MV-4-11 (cell line): ENCODE results near the gene DDX6.
A peak's percentile ranks its signal among the peaks of the same experiment; 100 is the strongest.
"Not testable (repeated sequence)": the region's sequence is repeated elsewhere in the genome, so short reads cannot be mapped to it uniquely, and the experiment has no call there.

ENCODE experiments used
- DNase-seq: peaks from one replicate; lab custom pipeline; 2025; lab: John Stamatoyannopoulos, UW

Gene DDX6

DNA sequence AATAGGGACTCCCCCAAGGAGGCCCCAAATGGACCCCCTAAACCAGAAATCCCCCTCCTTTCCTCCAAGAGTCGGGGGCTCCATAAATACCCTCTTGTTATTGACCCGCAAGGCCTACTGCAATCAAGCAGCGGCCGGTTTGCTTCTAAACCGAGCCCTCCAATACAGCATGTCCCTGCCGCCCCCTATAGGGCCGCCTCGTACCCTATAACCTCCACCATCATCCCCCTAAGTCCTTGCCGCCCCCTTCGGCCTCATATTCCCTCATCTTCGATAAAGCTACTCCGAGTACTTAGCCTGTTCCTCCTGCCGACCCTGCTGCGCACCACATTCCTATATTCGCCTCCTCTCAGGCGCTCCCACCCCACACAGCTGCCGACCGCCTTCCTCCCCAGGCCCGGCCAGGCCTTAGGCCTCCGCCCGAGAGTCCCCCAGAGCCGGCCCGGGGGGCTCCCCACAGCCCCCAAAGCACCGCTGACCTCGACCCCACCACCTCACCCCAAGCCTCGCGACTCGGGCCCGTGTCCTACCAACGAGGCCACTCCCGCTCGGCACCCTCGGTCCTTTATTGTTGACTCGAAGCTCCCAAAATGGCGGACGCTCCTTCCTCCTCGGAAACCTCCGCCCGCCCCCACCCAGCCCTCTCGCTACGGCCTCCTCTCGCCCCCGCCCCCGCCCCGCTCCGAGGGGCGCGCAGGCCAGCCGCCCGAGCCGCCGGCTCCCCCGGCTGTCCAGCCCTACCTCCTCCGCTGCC lies 430 bp downstream of the DDX6 start:
- peak; percentile 53 for DNase-seq

DNA sequence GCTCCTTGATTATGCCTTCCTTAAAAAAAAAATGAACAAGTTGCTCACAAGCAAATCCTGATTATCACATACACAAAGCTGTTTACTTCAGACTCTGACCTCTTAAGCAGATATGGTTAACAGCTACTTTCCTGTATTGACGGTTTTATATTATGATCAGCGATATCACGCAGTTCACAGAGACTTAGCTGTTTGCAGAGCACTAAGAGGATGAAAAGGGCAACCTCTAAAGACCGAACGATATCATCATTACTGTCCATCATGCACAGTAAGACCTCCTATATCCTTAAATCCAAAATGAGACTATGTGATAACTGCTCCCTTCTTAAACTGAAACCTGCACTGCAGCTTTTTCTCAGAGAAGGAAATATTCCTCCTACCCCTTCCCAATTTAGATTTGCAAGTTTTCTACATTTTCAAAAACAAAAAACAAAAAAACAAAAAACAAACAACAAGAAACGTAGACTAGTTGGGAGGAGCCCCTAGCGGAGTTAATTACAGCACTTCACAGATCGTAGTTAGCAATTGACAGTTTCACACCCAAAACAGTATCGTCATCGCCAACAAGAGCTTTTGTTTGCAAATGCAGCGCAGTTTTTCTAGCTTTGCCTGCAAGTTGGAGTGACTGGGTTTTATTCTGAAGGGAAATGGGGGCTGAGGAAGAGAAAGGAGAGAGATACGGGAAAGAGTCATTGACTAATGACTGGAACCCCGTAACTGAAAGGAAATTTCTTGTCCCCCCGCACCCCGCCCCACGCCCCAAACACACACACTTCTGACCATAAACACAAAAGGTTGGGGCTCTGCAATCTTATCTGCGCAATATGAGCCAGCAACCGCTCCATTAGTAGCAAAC lies 1.2 kb downstream of the DDX6 start:
- no peak for DNase-seq

DNA sequence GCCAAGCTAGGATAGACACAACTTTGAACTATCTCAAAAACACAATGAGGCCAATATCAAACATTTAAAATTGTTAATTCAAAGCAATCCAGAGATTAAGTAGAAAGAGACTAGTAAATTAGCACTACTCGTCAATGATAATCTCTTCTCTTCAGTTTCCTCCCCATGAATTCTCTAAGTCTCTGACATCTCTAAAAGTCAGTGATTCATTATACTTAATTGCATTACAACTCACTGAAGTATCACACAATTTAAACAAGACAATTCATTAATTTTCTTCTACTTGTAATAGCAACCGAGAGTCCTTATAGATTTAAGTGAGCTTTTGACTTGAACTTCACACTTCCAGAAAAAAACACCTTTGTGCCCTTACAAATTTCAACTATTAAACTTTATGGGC lies 4.3 kb downstream of the DDX6 start:
- DNase-seq, result no peak

DNA sequence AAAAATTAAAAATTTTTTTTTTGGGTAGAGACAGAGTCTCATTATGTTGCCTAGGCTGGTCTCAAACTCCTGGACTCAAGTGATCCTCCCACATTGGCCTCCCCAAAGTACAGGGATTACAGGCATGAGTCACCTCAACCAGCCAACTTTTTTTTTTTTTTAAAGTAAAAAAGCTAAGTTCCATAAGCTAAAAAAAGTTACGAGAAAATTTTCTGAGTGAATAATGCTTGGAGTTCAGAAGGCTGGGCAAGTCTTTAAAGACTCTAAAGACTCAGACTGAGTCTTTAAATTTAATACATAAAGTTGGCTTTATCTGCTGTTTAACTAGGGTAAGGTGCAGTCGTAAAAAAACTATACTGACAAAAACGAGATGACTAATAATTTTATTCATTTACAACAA lies 5.6 kb downstream of the DDX6 start:
- peak; percentile 78 for DNase-seq

DNA sequence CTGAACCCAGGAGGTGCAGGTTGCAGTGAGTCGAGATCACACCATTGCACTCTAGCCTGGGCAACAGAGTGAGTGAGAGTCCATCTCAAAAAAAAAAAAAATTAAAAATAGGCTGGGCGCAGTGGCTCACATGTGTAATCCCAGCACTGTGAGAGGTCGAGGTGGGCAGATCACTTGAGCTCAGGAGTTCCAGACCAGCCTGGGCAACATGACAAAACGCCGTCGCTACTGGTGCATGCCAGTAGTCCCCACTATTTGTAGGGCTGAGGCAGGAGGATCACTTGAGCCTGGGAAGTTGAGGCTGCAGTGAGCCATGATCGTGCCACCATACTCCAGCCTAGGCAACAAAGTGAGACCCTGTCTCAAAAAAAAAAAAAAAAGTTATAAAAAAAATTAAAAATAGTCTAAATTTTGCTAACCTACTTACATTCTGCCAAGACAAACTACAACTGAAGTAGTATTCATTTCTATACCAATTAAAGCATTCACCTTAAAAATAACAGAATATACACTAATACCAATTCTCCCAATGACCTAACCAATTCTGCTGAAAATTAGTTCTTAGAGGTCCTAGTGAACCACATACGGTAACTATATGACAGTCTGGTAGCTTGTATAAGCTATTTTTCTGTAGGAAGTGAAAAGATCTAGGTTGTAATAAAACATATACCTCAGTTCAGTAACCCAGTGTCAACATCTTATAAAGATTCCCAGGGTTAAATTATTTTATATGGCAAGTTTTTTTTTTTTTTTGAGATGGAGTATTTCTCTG lies 7.1 kb downstream of the DDX6 start:
- DNase-seq, result no peak

DNA sequence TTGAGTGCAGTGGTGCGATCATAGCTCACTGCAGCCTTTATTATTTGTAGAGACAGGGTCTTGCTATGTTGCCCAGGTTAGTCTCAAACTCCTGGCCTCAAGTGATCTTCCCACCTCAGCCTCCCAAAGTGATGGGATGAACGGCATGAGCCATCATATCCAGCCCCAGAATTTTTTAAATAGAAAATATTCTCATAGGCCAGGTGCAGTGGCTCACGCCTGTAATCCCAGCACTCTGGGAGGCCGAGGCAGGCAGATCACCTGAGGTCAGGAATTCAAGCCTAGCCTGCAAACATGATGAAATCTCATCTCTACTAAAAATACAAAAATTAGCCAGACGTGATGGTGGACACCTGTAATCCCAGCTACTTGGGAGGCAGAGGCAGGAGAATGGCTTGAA lies 7.6 kb downstream of the DDX6 start:
- DNase-seq, result not testable (repeated sequence)

DNA sequence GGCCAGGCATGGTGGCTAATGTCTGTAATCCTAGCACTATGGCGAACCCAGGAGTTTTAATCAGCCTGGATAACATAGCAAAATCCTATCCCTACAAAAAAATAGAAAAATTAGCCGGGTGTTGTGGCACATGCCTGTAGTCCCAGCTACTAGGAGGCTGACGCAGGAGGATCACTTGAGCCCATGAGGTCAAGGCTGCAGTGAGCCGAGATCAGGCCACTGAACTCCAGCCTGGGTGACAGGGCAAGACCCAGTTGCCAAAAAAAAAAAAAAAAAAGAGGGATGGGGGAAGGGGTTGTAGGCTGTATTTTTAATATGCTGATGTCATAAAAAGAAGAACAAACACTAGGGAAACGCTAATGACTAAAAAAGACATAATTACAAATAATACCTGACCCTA lies 12.1 kb downstream of the DDX6 start:
- no peak for DNase-seq

DNA sequence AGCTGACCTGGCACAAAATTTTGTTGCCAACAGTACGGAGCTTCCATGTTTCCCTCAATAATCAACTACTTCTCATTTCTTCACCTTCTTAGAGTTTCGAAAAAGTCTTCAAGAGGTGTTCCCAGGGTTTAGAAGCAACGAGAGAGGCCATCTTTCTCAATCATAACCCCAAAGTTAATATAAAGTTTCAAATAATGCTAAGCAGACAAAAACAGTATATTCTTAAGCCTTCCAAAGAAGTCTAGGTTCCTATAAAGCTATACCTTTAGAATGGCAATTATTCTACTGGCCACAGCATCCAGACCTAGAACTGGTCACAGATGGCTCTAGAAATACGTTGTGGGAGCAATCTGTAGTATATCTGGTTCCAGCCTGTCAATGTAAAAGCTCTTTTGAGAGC lies 16.9 kb downstream of the DDX6 start:
- DNase-seq, result no peak

DNA sequence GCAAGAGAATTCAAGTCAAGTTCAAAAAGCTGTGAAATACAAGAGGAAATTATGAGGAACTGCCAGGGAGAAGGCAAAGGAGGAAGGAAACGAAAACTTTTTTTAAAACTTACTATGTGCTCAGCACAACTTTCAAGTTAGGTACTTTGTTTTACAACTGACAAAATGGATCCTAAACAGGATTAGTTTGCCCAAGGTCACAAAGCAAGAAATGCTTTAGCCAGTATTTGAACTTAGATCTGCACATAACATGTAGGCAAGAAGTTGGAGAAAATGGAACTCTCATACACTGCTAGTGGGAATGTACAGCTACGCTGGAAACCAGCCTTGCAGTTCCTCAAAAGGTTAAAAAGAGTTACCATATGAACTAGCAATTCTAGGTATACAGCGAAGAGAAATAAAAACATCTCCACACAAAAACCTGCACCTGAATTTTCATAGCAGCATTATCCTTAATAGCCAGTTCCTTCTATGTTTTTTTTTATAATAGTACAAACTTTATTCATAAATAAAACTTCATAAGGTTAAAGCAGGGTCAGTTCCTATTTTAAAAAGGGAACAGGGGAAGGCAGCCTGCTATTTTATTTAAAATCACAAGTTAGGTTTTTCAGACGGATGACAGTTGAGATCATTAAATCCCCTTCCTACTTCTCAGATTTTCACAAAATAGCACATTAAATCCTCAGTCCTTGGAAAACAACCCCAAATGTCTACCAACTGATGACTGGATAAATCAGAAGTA lies 19.2 kb downstream of the DDX6 start:
- DNase-seq, result peak; percentile 69

DNA sequence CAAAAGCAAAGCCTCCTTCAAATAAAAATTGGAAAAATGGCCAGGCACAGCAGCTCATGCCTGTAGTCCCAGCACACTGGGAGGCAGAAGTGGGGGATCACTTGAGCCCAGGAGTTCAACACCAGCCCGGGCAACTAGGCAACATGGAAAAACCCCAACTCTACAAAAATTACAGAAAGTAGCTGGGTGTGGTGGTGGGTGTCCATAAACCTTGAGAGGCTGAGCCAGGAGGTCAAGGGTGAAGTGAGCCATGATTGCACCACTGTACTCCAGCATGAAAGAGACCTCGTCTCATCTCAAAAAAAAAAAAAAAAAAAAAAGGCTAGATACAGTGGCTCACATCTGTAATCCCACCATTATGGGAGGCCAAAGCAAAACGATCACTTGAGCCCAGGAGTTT lies 22.3 kb downstream of the DDX6 start:
- DNase-seq, result no peak

DNA sequence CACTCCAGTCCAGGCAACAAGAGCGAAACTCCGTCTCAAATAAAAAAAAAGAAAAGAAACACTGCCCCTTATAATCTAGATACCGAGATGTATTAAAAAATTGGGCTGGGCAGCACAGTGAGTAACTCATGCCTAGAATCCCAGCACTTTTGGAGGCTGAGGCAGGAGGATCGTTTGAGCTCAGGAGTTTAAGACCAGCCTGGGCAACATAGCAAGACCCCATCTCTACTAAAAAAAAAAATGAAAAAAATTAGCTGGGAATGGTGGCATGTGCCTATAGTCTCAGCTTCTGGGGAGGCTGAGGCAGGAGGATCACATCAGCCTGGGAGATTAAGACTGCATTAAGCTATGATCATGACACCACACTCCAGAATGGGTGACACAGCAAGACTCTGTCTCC lies 24.9 kb downstream of the DDX6 start:
- DNase-seq, result no peak

DNA sequence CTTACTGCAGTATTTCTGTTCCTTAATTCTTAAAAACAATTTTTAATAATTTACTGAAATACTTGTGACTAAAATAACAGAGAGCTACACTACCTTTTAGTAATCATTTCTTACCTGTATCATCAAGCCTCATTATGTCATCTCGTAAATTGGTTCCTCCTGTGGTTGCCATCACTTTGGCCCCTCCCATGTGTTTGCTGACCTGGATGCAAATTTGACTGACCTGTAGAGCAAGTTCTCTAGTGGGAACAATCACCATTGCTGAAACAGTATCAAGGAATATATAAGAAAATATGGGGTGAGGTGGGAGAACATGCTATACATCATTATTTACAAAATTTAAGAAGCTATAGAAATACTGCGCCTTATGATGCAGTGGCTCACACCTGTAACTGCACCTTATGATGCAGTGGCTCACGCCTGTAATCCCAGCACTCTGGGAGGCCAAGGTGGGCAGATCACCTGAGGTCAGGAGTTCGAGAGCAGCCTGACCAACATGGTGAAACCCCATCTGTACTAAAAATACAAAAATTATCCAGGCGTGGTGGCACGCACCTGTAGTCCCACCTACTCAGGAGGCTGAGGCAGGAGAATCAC lies 25.8 kb downstream of the DDX6 start:
- not testable (repeated sequence) for DNase-seq

DNA sequence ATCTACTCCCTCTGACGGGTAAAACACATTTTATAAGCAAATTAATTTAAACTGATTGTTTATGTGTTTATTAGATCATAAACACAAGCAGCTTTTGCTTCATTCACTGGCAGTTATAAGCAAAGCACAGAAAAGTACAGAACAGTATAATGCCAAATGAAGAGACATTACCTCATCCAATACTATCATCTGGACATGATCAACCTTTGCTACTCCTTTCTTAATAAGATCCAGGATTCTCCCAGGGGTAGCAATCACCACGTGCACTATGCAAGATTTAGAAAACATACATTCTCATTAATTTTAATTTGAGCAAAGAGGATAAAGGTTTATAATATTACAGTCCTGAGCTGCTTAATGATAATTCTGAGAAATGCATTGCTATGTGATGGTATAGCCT lies 27.9 kb downstream of the DDX6 start:
- DNase-seq, result no peak

DNA sequence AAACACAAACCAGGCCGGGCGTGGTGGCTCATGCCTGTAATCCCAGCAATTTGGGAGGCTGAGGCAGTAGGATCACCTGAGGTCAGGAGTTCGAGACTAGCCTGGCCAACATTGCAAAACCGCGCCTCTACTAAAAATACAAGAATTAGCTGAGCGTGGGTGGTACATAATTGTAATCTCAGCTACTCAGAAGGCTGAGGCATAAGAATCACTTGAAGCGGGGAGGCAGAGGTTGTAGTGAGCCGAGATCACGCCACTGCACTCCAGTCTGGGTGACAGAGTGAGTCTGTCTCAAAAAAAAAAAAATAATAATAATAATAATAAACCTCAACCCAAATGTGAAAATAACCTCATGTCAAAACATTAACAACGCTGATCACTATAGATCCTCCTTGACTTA lies 29.0 kb downstream of the DDX6 start:
- DNase-seq, result not testable (repeated sequence)

DNA sequence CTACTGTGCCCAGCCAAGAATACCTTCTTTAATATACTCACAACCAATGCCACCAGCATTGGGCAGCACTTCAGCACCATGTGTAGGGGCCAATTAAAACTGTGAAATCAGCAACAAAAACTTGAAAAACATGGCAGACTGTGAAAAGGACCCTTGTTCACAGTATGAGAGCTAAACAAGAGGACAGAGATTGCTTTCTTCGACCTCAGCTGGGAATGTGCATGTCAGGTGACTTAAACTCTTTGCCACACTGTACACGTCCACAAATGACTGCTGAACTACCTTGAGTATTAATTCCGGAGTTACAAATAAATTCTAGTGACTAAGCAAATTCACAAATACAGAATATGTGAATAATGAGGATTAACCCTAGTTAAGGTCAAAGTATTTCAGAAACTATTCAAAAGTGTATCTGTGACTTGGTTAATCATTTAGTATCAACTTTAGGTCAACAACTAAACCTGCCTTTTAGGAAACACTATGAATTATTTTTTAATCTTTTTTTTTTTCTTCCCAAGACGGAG lies 33.0 kb downstream of the DDX6 start:
- DNase-seq, result no peak

DNA sequence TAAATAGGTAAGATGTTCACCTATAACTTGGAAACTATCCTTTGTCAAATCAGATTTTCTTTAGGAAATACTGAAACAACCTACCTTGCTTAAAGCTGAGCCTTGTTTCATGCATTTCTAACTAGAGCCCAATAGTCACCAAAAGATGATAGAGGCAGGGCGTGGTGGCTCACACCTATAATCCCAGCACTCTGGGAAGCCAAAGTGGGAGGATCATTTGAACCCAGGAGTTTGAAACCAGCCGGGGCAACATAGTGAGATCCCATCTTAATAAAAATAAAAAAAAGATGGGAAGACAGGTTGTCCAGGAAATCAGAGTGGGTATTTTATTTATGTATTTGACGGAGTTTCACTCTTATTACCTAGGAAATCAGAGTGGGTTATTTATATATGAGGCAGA lies 38.3 kb downstream of the DDX6 start:
- no peak for DNase-seq

DNA sequence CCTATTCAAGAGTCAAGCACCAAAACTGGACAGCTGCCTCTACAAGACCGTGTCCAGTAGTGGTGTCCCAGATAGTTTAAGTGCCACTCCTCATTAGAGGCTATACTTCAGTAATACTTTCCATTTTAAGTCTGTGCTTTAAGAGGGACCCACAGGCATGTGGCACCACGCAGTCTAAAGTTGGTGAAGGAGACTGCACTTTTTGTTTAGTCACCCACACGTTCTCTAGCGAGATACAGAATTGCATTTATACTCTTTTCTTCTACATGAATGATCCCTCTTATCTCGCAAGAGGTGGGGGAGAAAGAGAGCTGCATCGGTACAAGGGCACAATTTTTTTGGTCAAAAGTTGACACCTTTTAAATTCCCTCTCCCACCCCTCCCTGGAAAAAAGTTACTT lies 41.5 kb downstream of the DDX6 start:
- no peak for DNase-seq

DNA sequence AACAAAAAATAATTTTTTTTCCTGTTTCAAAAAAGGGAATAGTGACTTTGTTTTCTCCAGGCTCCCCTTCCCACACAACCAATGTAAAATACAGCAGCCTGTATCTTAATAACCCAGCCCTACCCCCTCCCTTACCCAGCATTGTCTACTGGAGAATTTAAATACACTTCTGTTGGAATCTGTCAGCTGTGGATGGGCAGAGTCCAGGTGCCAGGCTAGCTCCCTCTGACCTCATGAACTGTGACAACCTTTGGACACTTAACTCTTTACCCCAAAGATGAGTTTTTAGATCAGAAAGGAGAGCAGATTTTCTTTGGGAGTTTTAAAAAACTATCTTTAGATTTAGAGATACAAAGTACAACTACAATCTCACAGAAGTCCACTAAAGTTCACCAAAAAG lies 42.9 kb downstream of the DDX6 start:
- DNase-seq, result no peak

DNA sequence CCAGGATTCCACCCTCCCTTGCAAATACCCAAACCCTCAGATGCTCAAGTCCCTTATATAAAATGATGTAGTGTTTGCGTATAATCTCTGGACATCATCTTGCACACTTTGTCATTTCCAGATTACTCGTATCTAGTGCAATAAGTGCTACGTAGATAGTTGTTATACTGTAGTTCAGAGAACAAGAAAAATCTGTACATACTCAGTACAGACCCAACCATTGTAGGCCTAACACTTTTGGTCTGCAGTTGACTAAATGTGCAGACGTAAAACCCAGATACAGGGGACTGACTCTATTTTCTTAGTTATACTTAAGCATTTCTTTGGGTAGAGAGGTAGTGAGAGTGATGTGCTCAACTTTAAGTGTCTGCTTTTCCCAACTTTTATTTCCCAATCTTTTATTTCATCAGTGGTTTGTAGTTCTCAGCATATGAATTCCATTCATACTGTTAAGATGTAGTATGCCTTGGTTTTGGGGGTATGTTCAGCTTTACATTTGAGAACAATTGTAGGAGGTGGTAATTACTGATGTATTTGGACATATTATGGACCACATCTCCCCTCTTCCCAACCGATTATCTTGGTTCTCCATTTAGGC lies 43.9 kb downstream of the DDX6 start:
- no peak for DNase-seq

DNA sequence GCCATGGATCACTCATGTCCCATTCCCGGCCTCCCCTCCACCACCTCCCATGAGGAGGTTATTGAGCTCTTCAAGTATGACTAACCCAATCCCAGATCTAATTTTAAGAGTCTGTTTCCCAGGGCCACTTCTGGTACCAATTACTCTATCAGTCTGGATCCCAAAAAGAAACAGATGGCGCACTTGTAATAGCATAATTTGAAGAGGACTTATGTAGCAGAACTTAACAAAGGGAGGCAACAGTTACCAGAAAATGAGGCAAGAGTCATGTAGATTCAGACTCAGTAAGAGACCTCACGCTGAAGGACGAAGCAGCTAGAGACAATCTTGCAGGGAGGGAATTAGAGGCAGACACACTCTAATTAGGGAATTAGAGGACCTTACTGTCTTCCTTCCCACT lies 46.9 kb downstream of the DDX6 start:
- no peak for DNase-seq

DNA sequence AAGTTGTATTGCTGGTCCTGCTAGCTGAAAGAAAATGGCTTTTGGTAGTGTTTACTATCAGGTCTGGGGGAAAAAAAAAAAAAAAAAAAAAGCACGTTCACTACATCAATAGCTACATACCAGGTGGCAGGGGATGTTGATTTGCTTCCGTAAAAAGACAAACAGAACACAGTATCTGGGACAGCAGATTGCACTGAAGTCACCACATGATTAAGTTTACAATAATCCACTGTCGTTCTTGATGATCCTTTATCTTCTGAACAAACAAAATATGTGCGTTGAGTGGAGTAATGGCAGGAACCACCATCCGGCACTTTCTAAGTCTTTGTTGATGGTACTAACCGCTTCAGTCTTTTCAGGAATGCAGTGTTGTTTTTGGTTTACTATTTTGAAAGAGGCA lies 48.7 kb downstream of the DDX6 start:
- no peak for DNase-seq
